Glutamatergic neuron (in vitro differentiated cells): ENCODE measurements around the gene MAMDC2. TPM values are rescaled to one million over a fixed set of nuclear protein-coding genes. Genes with fewer than 3 reads are reported as not detected.

Experiments
- DNase-seq: peaks from one replicate; pipeline ENCODE4 v3.0.0; 2022
- H3K27ac Mint-ChIP-seq: one replicate; pipeline ENCODE4 v1.8.0; 2020; ENCODE audit warnings: mild to moderate bottlenecking, mixed read lengths, inconsistent platforms; ENCODE audit not compliant: unreplicated experiment
- H3K27me3 Mint-ChIP-seq: one replicate; pipeline ENCODE4 v1.8.0; 2020; ENCODE audit warnings: mild to moderate bottlenecking, moderate library complexity, mixed read lengths, inconsistent platforms; ENCODE audit not compliant: unreplicated experiment
- H3K36me3 Mint-ChIP-seq: one replicate; pipeline ENCODE4 v1.8.0; 2020; ENCODE audit warnings: mild to moderate bottlenecking, mixed read lengths, inconsistent platforms; ENCODE audit not compliant: unreplicated experiment
- H3K4me1 Mint-ChIP-seq: one replicate; pipeline ENCODE4 v1.8.0; 2020; ENCODE audit warnings: mild to moderate bottlenecking, low read depth, mixed read lengths, inconsistent platforms; ENCODE audit not compliant: unreplicated experiment
- H3K4me3 Mint-ChIP-seq: one replicate; pipeline ENCODE4 v1.8.0; 2020; ENCODE audit warnings: mild to moderate bottlenecking, mixed read lengths, inconsistent platforms; ENCODE audit not compliant: unreplicated experiment
- H3K9me3 Mint-ChIP-seq: one replicate; pipeline ENCODE4 v1.8.0; 2020; ENCODE audit warnings: mild to moderate bottlenecking, moderate library complexity, mixed read lengths, inconsistent platforms; ENCODE audit not compliant: unreplicated experiment
- CTCF ChIP-seq: fragments of 200-600 bp; sonication (generic); IDR thresholded peaks from one replicate; pipeline ENCODE4 v1.5.0; 2021; ENCODE audit not compliant: partially characterized antibody, unreplicated experiment
- total RNA-seq: library from RNA; stranded (reverse); fragmentation: NEBNext Ultra II Directional; extraction: Animal tissue kit (Norgen Biotek cat#: 25700); gene quantifications from one replicate; pipeline ENCODE4 v1.2.1, GENCODE V29; 2021; ENCODE audit not compliant: unreplicated experiment

MAMDC2 gene
- total RNA-seq, 1 donor from 2014 or later = 0.22 TPM

GRCh38 chr9:70133253-70134208 lies 89.9 kb downstream of the MAMDC2 start:
- peak overlapping the region; percentile 34 for H3K27ac Mint-ChIP-seq
- no peak for DNase-seq
- H3K27me3 Mint-ChIP-seq = no peaks in the 10 kb centered on the region
- H3K9me3 Mint-ChIP-seq = peaks cover 3% of the 10 kb centered on the region
- H3K36me3 Mint-ChIP-seq = no peaks in the 10 kb centered on the region
- no peak overlapping the region for H3K4me3 Mint-ChIP-seq
- no peak for TF ChIP-seq CTCF
- peaks cover 5% of the 10 kb centered on the region for H3K4me1 Mint-ChIP-seq

DNA sequence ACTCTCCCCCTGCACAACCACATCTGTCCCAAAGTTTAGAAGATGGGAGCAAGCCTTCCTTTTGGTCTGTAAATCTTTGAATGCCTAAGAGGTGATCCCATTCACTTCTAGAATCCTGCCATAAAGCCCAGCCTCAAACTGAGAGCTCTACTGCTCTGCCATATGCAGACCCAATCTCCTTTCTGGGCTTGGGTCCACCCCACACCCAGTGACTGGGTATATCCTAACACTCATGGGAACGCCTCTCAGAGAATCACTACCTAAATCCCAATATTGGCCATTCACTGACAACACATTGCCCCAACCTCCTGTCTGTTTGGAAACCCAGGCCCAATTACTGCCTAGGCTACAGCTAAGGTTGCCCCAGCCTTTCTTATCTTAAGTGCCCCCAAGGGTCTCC lies 90.7 kb downstream of the MAMDC2 start:
- Mint-ChIP-seq H3K4me3 (no peak overlapping the region), H3K27me3 (no peaks in the 10 kb centered on the region), H3K27ac (no peak overlapping the region), H3K4me1 (peaks cover 5% of the 10 kb centered on the region), H3K9me3 (peaks cover under 1% of the 10 kb centered on the region), H3K36me3 (no peaks in the 10 kb centered on the region)
- TF ChIP-seq CTCF = no peak
- DNase-seq = no peak

DNA sequence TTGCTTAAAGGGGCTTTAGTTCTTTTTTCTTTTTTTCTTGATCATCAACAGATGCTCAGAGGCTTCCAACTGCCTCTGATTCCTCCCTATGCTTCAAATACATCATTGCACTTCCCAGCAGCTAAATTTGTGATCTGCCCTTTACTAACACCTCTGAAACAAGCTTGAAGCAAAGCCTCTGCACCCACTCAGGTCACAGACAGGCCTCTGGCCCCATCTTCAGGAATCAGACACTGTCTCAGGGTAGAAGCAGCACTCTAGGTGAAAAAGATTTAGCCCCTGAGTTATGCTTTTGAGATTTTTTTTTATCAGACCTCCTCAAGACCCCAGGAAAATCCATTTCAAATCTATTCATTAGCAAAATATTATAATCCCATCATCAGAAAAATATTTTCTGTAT lies 91.5 kb downstream of the MAMDC2 start:
- no peak overlapping the region for H3K27ac Mint-ChIP-seq
- no peaks in the 10 kb centered on the region for H3K9me3 Mint-ChIP-seq
- no peak for DNase-seq
- no peaks in the 10 kb centered on the region for H3K36me3 Mint-ChIP-seq
- TF ChIP-seq CTCF = no peak
- no peaks in the 10 kb centered on the region for H3K27me3 Mint-ChIP-seq
- H3K4me3 Mint-ChIP-seq = no peak overlapping the region
- H3K4me1 Mint-ChIP-seq = peaks cover 5% of the 10 kb centered on the region

DNA sequence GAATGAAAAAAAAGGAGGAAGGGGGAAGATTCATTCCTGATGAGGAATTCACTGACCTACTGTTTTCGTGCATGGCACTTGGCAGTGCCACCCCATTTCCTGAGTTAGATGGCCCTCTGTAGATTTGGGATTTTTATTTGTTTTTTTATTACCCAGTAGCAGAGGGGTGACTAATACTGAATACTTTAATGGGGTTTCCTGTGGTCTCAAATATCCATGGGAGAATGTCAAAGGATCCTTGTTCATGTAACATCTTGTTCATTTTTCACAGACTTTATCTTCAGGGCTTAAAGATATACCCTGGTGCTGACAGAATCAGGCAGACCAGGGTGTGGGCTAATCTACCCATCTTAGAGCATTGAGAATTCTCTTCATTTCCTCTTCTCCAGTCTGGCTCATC lies 93.0 kb downstream of the MAMDC2 start:
- Mint-ChIP-seq H3K4me1 (peaks cover 2% of the 10 kb centered on the region), H3K4me3 (no peak overlapping the region), H3K9me3 (no peaks in the 10 kb centered on the region), H3K36me3 (no peaks in the 10 kb centered on the region), H3K27me3 (no peaks in the 10 kb centered on the region), H3K27ac (no peak overlapping the region)
- TF ChIP-seq CTCF = no peak
- no peak for DNase-seq

GRCh38 chr9:70137577-70137976 lies 93.9 kb downstream of the MAMDC2 start:
- DNase-seq = no peak
- Mint-ChIP-seq H3K36me3 (no peaks in the 10 kb centered on the region), H3K9me3 (no peaks in the 10 kb centered on the region), H3K4me1 (peaks cover 2% of the 10 kb centered on the region), H3K4me3 (no peak overlapping the region), H3K27ac (no peak overlapping the region), H3K27me3 (no peaks in the 10 kb centered on the region)
- no peak for TF ChIP-seq CTCF
